T-cell (primary cell): ENCODE measurements around the gene SOS1. TPM values are rescaled to one million over a fixed set of nuclear protein-coding genes. Genes with fewer than 3 reads are reported as not detected.
A peak's percentile ranks its signal among the peaks of the same experiment; 100 is the strongest.

Source experiments
- ATAC-seq, 4 experiments: fragments of 200-7000 bp in 3 of 4; fragments of 150-1000 bp in 1 of 4; cut with Tn5 transposase; replicated peaks in 1 of 4; 1 replicate in 3 of 4; 2 replicates in 1 of 4; pipeline ENCODE4 v1.10.0; 2021; ENCODE audit warnings: moderate library complexity in 3 of 4, mild to moderate bottlenecking in 2 of 4, moderate number of reproducible peaks in 1 of 4
- CTCF ChIA-PET, 2 donors: fragments of 300-600 bp; sonication (Branson Sonifier 250); formaldehyde crosslinking; loops; one replicate each; lab custom pipeline; 2022; ENCODE audit warnings: antibody characterized with exemption in 2 of 2; lab: Charles Lee
- POLR2A ChIA-PET, 2 donors: fragments of 300-600 bp; sonication (Branson Sonifier 250); formaldehyde crosslinking; loops; one replicate each; lab custom pipeline; 2022; ENCODE audit warnings: antibody characterized with exemption in 2 of 2; lab: Charles Lee
- DNase-seq, 35 experiments: peaks; one replicate each; pipeline versions ENCODE4 v3.0.0 to v3.0.0-alpha.2; 2013 to 2023
- H3K27ac ChIP-seq: one replicate; pipeline ENCODE4 v1.5.1; 2013; ENCODE audit warnings: low read length
- H3K27me3 ChIP-seq, 2 experiments: replicated peaks in 1 of 2; 1 replicate in 1 of 2; 2 replicates in 1 of 2; pipeline versions ENCODE4 v1.6.1 to v1.7.0; 2013; ENCODE audit warnings: low read length in 1 of 2, mixed read lengths in 1 of 2; ENCODE audit not compliant: control insufficient read depth in 2 of 2, insufficient read depth in 2 of 2; ENCODE audit errors: extremely low read depth in 1 of 2
- H3K36me3 ChIP-seq, 2 donors: 1 replicate in 1 of 2; 2 replicates in 1 of 2; pipeline versions ENCODE4 v1.6.1 to v1.7.0; 2013; ENCODE audit warnings: low read length in 1 of 2; ENCODE audit not compliant: control insufficient read depth in 2 of 2, insufficient read depth in 1 of 2; ENCODE audit errors: extremely low read depth in 1 of 2
- H3K4me1 ChIP-seq, 2 experiments: 1 replicate in 1 of 2; 2 replicates in 1 of 2; pipeline versions ENCODE4 v1.6.1 to v1.7.0; 2013; ENCODE audit warnings: low read length in 2 of 2, mixed read lengths in 1 of 2; ENCODE audit not compliant: insufficient read depth in 2 of 2, control insufficient read depth in 1 of 2; ENCODE audit errors: extremely low read depth in 1 of 2
- H3K4me3 ChIP-seq, 2 donors: 1 replicate in 1 of 2; 2 replicates in 1 of 2; pipeline versions ENCODE4 v1.5.1 to v1.7.0; 2013; ENCODE audit warnings: mild to moderate bottlenecking in 2 of 2, low read length in 1 of 2, moderate library complexity in 1 of 2; ENCODE audit not compliant: control insufficient read depth in 1 of 2; ENCODE audit errors: extremely low read depth in 1 of 2
- H3K9me3 ChIP-seq: 2 replicates; pipeline ENCODE4 v1.7.0; 2013
- H3K27ac Mint-ChIP-seq, 2 donors: one replicate each; pipeline ENCODE4 v1.8.0; 2020 to 2021; ENCODE audit warnings: mild to moderate bottlenecking in 2 of 2, mixed read lengths in 2 of 2
- H3K27me3 Mint-ChIP-seq, 2 donors: one replicate each; pipeline ENCODE4 v1.8.0; 2021 to 2022; ENCODE audit warnings: mixed read lengths in 2 of 2
- H3K36me3 Mint-ChIP-seq: one replicate; pipeline ENCODE4 v1.8.0; 2021; ENCODE audit warnings: mixed read lengths
- H3K4me1 Mint-ChIP-seq, 3 donors: one replicate each; pipeline ENCODE4 v1.8.0; 2020 to 2022; ENCODE audit warnings: mixed read lengths in 3 of 3, mild to moderate bottlenecking in 1 of 3
- H3K4me3 Mint-ChIP-seq, 3 donors: one replicate each; pipeline ENCODE4 v1.8.0; 2020 to 2022; ENCODE audit warnings: mild to moderate bottlenecking in 3 of 3, mixed read lengths in 3 of 3, moderate library complexity in 3 of 3
- H3K9me3 Mint-ChIP-seq, 3 donors: one replicate each; pipeline ENCODE4 v1.8.0; 2020 to 2022; ENCODE audit warnings: mixed read lengths in 3 of 3
- WGBS: methylation state at CpG from one replicate; pipeline ENCODE4 v1.1.5; 2013; ENCODE audit warnings: missing lambda C conversion rate; ENCODE audit not compliant: insufficient coverage; 5-methylcytosine and 5-hydroxymethylcytosine counted together
- total RNA-seq, 35 experiments: library from RNA in 6 of 35; stranded (reverse) in 6 of 35; fragments of 120-200 nt in 1 of 35; gene quantifications; one replicate each; pipeline versions ENCODE4 v1.2.1 to v1.2.4 and lab custom pipeline; 2013 to 2026

The SOS1 gene
- total RNA-seq, 5 donors from 2014 or later (not counting 1 experiment from before 2014, with no cell fraction given): 44.3 to 138 (median 82.9) TPM

DNA sequence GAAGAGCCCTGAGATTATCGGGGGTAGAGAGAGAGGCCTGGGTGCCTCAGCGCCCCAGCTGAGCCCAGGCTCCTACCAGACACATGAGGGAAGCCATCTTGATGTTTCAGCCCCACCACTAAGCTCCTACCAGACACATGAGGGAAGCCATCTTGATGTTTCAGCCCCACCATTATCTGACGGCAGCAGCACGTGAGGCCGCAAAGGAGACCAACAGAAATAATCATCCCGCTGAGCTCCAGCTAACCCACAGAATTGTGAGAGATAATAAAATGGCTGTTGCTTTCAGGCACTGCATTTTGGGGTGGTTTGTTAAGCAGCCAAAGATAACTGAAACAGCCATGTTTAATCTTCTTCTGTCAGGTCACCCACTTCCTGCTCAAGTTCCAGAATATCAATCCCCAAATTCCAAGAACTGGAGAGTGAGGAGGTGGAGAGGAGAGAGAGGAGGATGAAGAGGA lies 29.3 kb upstream of the SOS1 start:
- Mint-ChIP-seq H3K9me3 (no peaks in the 10 kb centered on the region), H3K4me1 (peaks cover 0 to 2% (median 0%) of the 10 kb centered on the region in 3 donors), H3K4me3 (no peak overlapping the region), H3K27me3 (no peaks in the 10 kb centered on the region), H3K36me3 (no peaks in the 10 kb centered on the region), H3K27ac (no peak overlapping the region)
- Histone ChIP-seq H3K4me1 (no peaks in the 10 kb centered on the region), H3K4me3 (no peak overlapping the region), H3K9me3 (no peaks in the 10 kb centered on the region), H3K36me3 (no peaks in the 10 kb centered on the region), H3K27me3 (no peaks in the 10 kb centered on the region), H3K27ac (no peak overlapping the region)
- POLR2A ChIA-PET: no interaction called here
- CTCF ChIA-PET: no interaction called here
- DNase-seq: no peak
- no peak for ATAC-seq
- no CpG with 5 or more reads among the region's 6 CpGs for WGBS

DNA sequence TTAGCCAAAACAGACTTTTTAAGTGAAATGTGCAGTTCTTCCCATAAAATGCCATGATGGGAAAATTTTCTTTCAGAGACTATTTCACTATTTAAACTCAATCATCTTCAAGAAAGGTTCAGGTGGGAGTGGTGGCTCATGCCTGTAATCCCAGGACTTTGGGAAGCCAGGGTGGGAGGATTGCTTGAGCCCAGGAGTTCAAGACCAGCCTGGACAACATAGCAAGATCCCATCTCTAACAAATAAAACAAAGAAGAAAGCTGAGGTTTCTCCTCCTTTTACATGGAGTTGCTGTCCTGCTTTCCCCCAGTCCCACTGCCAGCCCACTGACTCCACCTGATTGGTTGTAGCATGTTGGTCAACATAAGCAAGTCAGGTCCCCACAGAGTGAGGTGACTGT lies 25.8 kb upstream of the SOS1 start:
- Histone ChIP-seq H3K4me3 (no peak overlapping the region), H3K27ac (no peak overlapping the region), H3K36me3 (no peaks in the 10 kb centered on the region), H3K4me1 (peaks cover 0 to 4% of the 10 kb centered on the region in 2 experiments), H3K9me3 (no peaks in the 10 kb centered on the region), H3K27me3 (no peaks in the 10 kb centered on the region)
- POLR2A ChIA-PET: no interaction called here
- H3K9me3 Mint-ChIP-seq: no peaks in the 10 kb centered on the region
- no peak overlapping the region for H3K4me3 Mint-ChIP-seq
- no peaks in the 10 kb centered on the region for H3K27me3 Mint-ChIP-seq
- CTCF ChIA-PET: interaction anchor here in 1 of 2 donors (0.7 kb wide), 1 partner anchor 88 kb away, joined by 3 read pairs; no protein-coding TSS in a partner anchor
- no peaks in the 10 kb centered on the region for H3K36me3 Mint-ChIP-seq
- no peak overlapping the region for H3K27ac Mint-ChIP-seq
- DNase-seq (no peak), ATAC-seq (no peak)
- H3K4me1 Mint-ChIP-seq: peaks cover 6 to 26% (median 14%) of the 10 kb centered on the region in 3 donors

DNA sequence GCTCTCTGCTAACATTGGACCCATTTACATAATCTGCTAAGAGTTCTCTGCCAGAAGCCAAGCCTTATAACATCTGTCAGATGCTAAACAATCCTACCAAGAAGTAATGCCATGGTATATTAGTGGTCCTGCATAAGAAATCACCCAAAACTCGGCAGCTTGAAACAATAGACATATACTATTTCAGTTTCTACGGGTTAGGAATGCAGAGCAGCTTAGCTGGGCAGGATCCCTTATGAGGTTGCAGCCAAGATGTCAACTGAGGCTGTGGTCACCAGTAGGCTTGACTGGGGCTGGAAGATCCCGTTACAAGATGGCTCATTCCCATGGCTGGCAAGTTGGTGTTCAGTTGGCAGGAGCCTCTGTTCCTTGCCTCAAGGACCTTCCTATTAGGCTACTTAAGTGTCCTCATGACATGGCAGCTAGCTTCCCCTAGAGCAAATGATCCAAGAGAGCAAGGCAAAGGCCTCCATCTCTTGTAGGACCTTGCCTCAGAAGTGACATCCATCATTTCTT lies 25.1 kb upstream of the SOS1 start:
- no peak for DNase-seq
- Histone ChIP-seq H3K27me3 (no peaks in the 10 kb centered on the region), H3K36me3 (no peaks in the 10 kb centered on the region), H3K4me3 (no peak overlapping the region), H3K27ac (no peak overlapping the region), H3K9me3 (no peaks in the 10 kb centered on the region), H3K4me1 (peaks cover 0 to 7% of the 10 kb centered on the region in 2 experiments)
- no peaks in the 10 kb centered on the region for H3K36me3 Mint-ChIP-seq
- H3K9me3 Mint-ChIP-seq: no peaks in the 10 kb centered on the region
- ATAC-seq: no peak
- peaks cover 6 to 32% (median 19%) of the 10 kb centered on the region in 3 donors for H3K4me1 Mint-ChIP-seq
- no peak overlapping the region for H3K4me3 Mint-ChIP-seq
- 80% methylated on average over 2 of the region's 3 CpGs for WGBS
- H3K27me3 Mint-ChIP-seq: no peaks in the 10 kb centered on the region
- H3K27ac Mint-ChIP-seq: no peak overlapping the region
- POLR2A ChIA-PET: no interaction called here
- CTCF ChIA-PET: no interaction called here

DNA sequence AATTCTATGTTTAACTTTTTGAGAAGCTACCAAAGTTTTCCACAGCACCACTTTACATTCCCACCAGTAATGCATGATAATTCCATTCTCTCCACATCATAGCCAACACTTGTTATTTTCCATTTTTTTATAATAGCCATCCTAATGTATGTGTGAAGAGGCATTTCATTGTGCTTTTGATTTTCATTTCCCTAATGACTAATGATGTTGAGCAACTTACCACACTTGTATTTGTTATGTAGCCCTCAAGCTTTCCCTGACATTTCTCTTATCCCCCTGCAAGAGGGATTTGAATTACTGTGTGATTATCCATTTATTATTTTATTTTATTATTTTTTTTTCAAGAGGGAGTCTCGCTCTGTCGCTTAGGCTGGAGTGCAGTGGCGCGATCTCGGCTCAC lies 23.6 kb upstream of the SOS1 start:
- Mint-ChIP-seq H3K36me3 (no peaks in the 10 kb centered on the region), H3K27ac (no peak overlapping the region), H3K4me3 (no peak overlapping the region), H3K9me3 (no peaks in the 10 kb centered on the region), H3K4me1 (peaks cover 6 to 45% (median 26%) of the 10 kb centered on the region in 3 donors), H3K27me3 (no peaks in the 10 kb centered on the region)
- DNase-seq (no peak), ATAC-seq (no peak)
- H3K4me3 ChIP-seq: no peak overlapping the region
- ChIA-PET POLR2A (no interaction called here), CTCF (interaction anchor here in 1 of 2 donors (0.6 kb wide), 1 partner anchor 89 kb away, joined by 4 read pairs; no protein-coding TSS in a partner anchor)
- H3K27ac ChIP-seq: no peak overlapping the region
- no peaks in the 10 kb centered on the region for H3K27me3 ChIP-seq
- peaks cover 0 to 7% of the 10 kb centered on the region in 2 experiments for H3K4me1 ChIP-seq
- H3K9me3 ChIP-seq: no peaks in the 10 kb centered on the region
- no CpG with 5 or more reads among the region's 5 CpGs for WGBS
- H3K36me3 ChIP-seq: no peaks in the 10 kb centered on the region

DNA sequence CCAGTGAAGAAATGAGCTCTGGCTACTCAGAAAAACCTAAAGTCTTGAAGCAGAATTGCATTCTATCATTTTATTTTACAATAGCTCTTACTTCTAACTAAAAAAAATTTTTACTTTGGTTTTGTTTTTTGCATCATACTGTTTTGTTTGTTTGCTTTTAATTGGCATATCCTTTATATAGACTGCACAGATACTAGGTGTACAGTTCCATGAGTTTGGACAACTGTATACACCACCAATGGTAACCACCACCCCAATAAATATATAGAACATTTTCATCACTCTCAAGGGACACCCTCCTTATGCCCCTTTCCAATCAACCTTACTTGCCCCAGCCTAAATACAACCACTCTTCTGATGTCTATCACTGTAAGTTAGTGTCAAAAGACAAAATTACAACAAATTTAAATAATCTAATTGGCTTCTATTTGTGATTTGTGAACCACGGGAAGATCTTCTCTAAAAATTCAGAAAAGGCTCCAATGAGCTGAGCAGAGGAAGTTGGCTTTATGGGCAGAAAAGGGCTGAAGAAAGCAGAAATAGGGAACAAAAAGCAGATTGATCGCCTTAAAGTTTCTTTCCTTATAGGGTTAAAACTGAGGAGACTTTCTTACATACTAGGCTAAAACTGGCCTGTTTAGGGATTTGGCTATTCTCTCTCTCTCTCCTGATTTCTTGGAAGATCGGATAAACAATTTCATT lies 22.2 kb upstream of the SOS1 start:
- H3K36me3 Mint-ChIP-seq: no peaks in the 10 kb centered on the region
- Histone ChIP-seq H3K9me3 (no peaks in the 10 kb centered on the region), H3K27me3 (no peaks in the 10 kb centered on the region), H3K4me1 (peaks cover 0 to 9% of the 10 kb centered on the region in 2 experiments), H3K36me3 (no peaks in the 10 kb centered on the region), H3K27ac (peak overlapping the region; percentile 67), H3K4me3 (no peak overlapping the region)
- H3K27me3 Mint-ChIP-seq: no peaks in the 10 kb centered on the region
- ChIA-PET CTCF (interaction anchor here in 1 of 2 donors (0.6 kb wide), 1 partner anchor 13 kb away, joined by 3 read pairs; no protein-coding TSS in a partner anchor), POLR2A (interaction anchor here (0.5 to 0.9 kb wide), 2 partner anchors 22 kb away, joined by 3 to 4 read pairs; partner anchors contain the start of gene SOS1 (in 2 of the 2))
- peak overlapping the region; percentile 68 to 90 for H3K27ac Mint-ChIP-seq
- H3K9me3 Mint-ChIP-seq: no peaks in the 10 kb centered on the region
- ATAC-seq (no peak), DNase-seq (no peak)
- WGBS: no CpG with 5 or more reads among the region's 3 CpGs
- no peak overlapping the region for H3K4me3 Mint-ChIP-seq
- H3K4me1 Mint-ChIP-seq: peaks cover 13 to 55% (median 31%) of the 10 kb centered on the region in 3 donors

DNA sequence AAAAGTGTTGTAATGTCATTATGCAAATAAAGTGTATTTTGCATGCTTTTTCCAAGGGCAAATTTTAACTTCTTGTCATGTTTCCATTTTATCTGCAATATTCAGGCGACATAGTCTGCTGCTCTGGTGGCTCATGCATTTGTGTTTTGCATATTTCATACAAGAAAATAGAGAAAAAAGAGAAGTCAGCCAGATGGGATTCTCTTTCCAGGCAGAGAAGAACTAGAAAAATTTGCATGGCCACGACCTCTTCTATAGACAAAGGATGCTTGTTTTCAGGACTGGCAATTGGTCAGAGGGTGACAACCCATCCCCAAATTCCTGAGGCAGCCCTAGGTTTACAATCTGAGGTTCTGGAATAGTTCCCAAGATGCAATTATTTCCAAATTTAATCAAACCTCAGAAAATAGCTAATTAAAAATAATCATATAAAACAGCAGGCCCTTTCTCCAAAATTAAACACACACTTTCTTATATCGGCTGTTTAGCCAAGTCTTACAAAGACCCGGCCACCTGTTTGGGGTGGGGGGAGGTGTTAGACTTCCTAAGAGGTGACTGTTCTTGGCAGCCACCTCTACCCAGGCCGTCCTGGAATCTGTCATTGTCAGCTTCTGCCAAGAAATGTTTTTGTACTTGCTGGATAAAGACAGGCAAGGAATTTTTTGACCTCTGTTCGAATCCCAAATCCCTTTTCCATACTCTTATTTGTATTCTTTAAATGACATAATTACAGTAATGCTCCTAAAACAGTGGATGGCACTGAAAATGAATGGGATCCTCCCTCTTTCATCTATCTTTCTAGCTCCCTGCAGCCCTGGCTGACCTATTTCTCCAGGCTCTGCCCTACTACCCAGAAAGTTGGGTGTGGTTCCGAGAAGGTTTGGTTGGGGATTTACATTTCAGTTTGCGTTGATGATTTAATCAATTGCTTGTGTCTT lies 20.8 kb upstream of the SOS1 start:
- ChIA-PET POLR2A (interaction anchor here in 1 of 2 donors (0.6 kb wide), 2 partner anchors 23 to 28 kb away, joined by 4 to 6 read pairs; no protein-coding TSS in a partner anchor), CTCF (no interaction called here)
- Histone ChIP-seq H3K9me3 (no peaks in the 10 kb centered on the region), H3K27ac (peak overlapping the region; percentile 67), H3K4me1 (peaks cover 2 to 17% of the 10 kb centered on the region in 2 experiments), H3K4me3 (no peak overlapping the region), H3K27me3 (no peaks in the 10 kb centered on the region), H3K36me3 (no peaks in the 10 kb centered on the region)
- ATAC-seq (peak in 2 of 4 experiments; percentile 38 to 62), DNase-seq (peak in 1 of 35 experiments; percentile 40)
- no peaks in the 10 kb centered on the region for H3K27me3 Mint-ChIP-seq
- H3K27ac Mint-ChIP-seq: peak overlapping the region; percentile 68 to 90
- no peaks in the 10 kb centered on the region for H3K9me3 Mint-ChIP-seq
- peaks cover 19 to 67% (median 38%) of the 10 kb centered on the region in 3 donors for H3K4me1 Mint-ChIP-seq
- no peaks in the 10 kb centered on the region for H3K36me3 Mint-ChIP-seq
- no peak overlapping the region for H3K4me3 Mint-ChIP-seq
- 80% methylated on average over 1 of the region's 8 CpGs for WGBS
